ELR (cell line): ENCODE data around the gene IL18BP.

Source experiments
- DNase-seq: peaks from one replicate; pipeline ENCODE4 v3.0.0-alpha.2; 2015; ENCODE audit warnings: low read depth

Gene IL18BP

DNA sequence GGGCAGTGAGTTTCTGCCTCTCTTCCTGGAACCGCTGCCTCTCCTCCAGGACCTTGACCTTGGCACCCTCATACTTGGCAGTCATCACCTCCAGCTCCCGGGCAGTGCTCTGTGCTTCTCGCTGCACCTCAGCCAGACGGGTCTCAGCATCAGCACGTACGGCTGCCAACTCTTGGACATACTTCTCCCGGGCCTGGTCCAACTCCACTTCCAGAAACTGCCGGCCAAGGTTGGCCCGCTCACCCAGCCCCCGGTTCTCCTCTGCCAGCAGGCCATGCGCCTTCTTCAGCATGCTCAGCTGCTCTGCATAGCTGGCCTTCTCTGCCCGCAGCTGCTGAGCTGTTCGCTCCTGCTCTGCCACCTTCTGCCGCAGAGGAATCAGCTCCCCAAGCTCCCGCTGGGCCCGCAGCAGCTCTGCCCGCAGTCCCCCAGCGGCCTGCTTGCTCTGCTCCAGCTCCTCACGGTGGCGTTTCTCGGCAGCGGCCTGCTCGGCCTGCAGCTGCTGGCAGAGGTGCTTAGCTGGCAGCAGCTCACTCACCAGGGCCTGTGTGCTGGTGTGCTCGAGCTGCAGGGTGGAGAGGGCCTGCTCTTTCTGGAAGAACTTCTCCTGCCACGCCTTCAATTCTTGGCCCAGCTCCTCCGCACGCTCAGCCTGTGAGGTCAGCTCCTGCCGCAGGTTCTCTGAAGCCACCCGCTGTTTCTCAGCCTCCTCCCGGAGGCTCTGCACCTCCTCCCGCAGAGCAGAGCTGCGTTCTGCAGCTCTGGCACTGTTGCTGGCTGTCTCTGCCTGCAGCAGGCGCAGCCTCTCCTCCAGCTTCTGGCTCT is 14.4 kb downstream of the IL18BP start:
- DNase-seq = no peak

- no peak for DNase-seq
These were observed 15.3 kb downstream of the IL18BP start for GRCh38 chr11:72013765-72014711.

DNA sequence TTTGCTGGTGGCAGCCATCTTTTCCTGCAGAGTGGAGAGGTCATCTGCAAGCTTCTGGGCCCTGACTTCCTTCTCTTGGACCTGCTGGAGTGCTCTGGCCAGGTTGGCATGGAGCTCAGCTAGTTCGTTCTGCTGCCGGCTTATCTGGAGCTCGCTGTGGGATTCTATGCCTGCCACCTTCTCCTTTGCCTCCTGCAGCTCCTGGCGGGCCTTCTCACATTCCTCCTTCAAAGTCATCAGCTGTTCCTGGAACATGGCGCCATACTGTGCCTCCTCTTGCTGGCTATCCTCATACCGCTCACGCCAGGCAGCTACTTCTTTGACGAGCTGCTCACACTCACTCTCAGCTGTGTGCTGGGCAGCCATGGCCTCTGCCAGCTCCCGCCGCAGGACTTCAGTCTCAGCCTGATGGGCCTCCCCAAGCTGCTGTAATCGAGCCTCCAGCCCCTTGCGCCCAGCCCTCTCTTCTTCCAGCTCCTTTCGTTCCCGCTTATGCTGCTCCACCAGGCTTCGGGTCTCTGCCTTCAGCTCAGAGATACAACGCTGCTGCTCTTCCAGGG is 16.1 kb downstream of the IL18BP start:
- DNase-seq = no peak

- DNase-seq = peak; percentile 48
These were observed 16.9 kb downstream of the IL18BP start for GRCh38 chr11:72015511-72016061.

DNA sequence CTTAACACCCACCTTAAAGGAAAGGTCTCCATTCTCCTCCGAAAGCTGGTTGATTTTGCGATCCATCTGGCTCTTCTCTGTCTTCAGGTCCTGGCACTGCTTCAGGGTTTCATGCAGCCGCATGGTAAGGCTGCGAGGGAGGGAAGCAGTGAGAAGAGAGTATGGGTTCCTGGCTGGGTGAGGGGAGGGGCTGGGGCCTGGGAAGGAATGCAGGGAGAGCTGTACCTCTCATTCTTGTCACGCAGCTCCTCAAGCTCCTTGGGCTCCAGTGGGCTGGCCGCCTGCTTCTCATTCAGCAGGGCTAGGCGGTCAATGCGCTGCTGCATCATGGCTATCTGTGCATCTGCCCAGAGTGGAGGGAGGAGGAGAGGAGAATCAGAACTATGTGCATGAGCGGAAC is 19.5 kb downstream of the IL18BP start:
- no peak for DNase-seq

GRCh38 chr11:72023335-72023734 is 24.6 kb downstream of the IL18BP start:
- DNase-seq = peak; percentile 26

DNA sequence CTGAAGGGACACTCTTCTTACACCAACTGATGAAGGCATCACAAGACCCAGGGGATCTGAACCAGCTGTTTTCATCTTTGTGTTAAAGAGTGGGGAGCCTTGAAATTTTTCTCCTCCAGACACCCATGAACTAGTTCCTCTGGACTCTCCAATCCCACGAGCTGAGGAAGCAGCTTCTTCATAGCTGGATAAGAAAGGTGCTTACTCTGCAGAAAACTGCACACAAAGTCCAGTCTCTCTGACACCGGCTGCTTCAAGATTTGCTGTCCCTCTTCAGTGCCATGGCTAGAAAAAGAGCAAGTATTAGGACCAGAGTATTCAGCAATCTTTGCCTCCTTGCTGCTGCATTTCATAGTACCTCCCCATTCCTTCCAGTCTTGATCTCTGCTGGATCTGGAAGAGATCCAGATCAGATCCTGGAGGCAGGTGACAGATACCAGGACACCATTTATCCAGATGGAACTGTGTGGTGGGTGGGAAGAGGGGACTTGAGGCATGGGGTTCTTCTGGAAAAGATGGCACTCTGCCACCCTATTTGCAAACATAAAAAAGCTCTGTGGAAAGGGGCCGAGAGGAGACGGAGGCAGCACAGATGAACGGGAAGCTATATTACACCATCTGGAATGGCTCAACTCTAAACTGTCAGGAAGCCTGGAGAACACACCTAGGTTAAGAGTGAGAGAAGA is 25.5 kb downstream of the IL18BP start:
- DNase-seq = no peak

DNA sequence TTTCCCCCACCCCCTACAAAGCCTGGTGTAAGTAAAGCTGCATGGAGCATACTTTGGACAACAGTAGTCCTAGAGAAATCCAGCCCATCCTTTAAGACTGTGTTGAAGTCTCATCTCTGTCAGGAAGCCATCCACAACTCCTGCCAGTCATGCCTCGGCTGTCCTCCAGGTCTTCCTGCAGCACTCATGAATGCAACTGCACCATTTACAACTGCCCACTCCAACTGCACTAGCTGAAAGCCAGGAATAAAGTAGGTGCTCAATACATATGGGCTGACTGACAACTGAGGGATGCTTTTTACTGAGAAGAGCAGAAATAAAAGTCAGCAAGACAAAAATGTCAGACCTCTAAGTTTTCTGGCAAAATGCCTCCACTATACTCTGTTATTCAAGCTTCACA is 27.4 kb downstream of the IL18BP start:
- DNase-seq = no peak

- DNase-seq = no peak
These were observed 31.9 kb downstream of the IL18BP start for GRCh38 chr11:72030472-72031045.

DNA sequence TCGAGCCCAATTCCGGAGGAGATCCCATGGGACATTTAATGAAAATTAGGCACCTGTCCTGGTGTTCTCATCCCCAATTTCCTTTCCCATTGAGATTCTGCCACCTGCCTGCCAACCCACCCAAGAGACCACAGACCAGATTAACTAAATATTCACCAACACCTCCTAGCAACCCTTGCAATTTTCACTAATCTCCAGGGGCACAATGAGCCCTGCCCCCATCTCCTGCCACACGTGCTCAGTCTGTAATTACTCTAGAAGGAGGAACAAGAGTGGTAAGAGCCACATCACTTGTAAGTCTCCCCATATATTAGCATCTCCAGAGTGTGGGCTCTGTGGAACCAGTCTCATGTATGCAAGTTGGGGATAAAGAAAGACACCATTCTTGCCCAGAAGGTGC is 38.0 kb downstream of the IL18BP start:
- DNase-seq = no peak

DNA sequence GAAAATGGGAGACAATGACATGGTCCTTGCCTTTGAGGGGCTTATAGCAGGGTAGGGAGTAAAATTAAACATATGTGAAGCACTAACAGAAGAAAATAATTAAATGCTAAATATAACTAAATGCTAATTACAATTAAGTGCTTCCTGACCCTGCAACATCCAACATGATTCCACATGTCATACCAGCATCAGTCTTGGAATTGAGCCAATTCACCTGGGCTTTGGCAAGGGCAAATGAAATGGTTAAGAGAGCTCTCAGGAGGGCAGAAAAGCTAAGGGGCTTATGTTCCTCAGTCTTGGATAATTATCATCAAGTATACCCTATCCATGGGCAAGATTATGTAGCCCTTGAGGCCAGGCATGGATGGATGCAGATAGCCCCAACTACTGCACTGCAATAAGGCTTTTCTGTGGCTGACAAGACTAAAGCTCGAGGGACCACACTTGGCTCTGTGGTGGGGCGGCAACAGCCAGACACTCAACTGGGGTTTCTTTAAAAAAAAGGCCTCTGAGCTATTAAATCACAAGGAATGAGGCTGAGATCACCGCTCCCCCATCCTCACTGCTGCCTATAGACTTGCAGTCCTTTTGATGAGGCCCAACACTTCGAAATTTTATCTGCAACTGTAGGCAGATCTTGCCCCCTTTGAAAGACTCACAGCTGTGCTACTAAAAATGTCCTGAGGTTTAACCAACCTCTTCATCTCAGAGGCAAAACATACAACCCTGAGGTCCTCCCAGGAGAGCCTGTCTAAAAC is 39.0 kb downstream of the IL18BP start:
- no peak for DNase-seq

GRCh38 chr11:72038491-72038890 is 39.8 kb downstream of the IL18BP start:
- DNase-seq = no peak

- DNase-seq = no peak
These were observed 40.5 kb downstream of the IL18BP start for GRCh38 chr11:72039031-72039855.

DNA sequence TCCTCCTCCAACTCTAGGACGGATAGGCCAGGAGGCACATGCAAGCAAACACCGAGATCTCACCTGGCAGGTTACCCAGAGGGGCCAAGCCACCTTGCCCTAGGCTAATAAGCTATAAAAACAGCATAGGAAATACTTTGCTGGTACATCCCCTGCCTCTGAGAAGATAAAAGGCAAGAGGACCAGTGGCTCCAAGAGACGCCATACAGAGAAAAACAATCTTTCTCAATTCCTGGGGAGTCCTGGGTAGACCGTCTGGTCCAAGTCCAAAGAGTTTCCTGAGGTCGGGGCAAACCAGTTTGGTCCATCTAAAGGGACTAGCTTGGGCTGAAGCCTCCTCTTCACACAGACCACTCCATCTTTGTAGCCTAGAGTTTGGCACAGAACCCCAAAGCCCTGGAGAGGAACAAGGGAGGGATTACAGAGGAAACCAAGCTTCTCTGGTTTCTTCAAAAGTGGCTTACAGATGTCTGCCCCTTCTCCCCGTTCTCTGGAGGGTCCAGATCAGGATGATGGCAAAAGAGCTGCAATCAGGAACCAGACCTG is 41.2 kb downstream of the IL18BP start:
- no peak for DNase-seq

- DNase-seq = peak; percentile 86
These were observed 42.0 kb downstream of the IL18BP start for GRCh38 chr11:72040491-72041363.

GRCh38 chr11:72041364-72042063 is 42.8 kb downstream of the IL18BP start:
- DNase-seq = peak; percentile 68

GRCh38 chr11:72042064-72042745 is 43.5 kb downstream of the IL18BP start:
- no peak for DNase-seq
